Heart left ventricle (tissue), 16 donors: ENCODE measurements around the gene SLC35F3. TPM values are rescaled to one million over a fixed set of nuclear protein-coding genes. Genes with fewer than 3 reads are reported as not detected.

Experiments
- ATAC-seq, 4 donors: fragments of 200-7000 bp; cut with Tn5 transposase; one replicate each; pipeline ENCODE4 v1.9.1; 2020 to 2022; ENCODE audit warnings: moderate library complexity in 4 of 4, mild to moderate bottlenecking in 3 of 4, moderate number of reproducible peaks in 1 of 4
- DNase-seq, 5 donors: peaks; one replicate each; pipeline ENCODE4 v3.0.0-alpha.2; 2020
- H3K27ac ChIP-seq, 12 donors: fragments of 200-600 bp; sonication (generic) in 4 of 12; one replicate each; pipeline versions ENCODE4 v1.5.0 to v1.8.0; 2016 to 2022; ENCODE audit warnings: mild to moderate bottlenecking in 2 of 12
- H3K27me3 ChIP-seq, 9 donors: fragments of 200-600 bp; sonication (generic) in 2 of 9; one replicate each; pipeline versions ENCODE4 v1.5.1 to v1.8.0; 2016 to 2022; ENCODE audit warnings: mild to moderate bottlenecking in 3 of 9
- H3K36me3 ChIP-seq, 9 donors: fragments of 200-600 bp; sonication (generic) in 2 of 9; one replicate each; pipeline versions ENCODE4 v1.5.0 to v1.8.0; 2018 to 2022; ENCODE audit warnings: mild to moderate bottlenecking in 2 of 9
- H3K4me1 ChIP-seq, 12 donors: fragments of 200-600 bp; sonication (generic) in 4 of 12; one replicate each; pipeline versions ENCODE4 v1.5.0 to v1.8.0; 2016 to 2022; ENCODE audit warnings: mild to moderate bottlenecking in 3 of 12
- H3K4me3 ChIP-seq, 12 donors: fragments of 200-600 bp; sonication (generic) in 4 of 12; one replicate each; pipeline versions ENCODE4 v1.5.0 to v1.8.0; 2017 to 2022; ENCODE audit warnings: mild to moderate bottlenecking in 9 of 12, moderate library complexity in 4 of 12
- H3K9me3 ChIP-seq, 12 donors: fragments of 200-600 bp; sonication (generic) in 4 of 12; one replicate each; pipeline versions ENCODE4 v1.5.0 to v1.8.0; 2016 to 2022; ENCODE audit warnings: mild to moderate bottlenecking in 1 of 12
- CTCF ChIP-seq, 12 donors: fragments of 200-600 bp; sonication (generic) in 4 of 12; IDR thresholded peaks; one replicate each; pipeline versions ENCODE4 v1.5.0 to v1.8.0; 2018 to 2022; ENCODE audit warnings: antibody characterized with exemption in 12 of 12, mild to moderate bottlenecking in 5 of 12
- POLR2A ChIP-seq, 2 donors: fragments of 450-650 bp; IDR thresholded peaks; one replicate each; pipeline ENCODE4 v1.6.1; 2017; ENCODE audit warnings: antibody characterized with exemption in 2 of 2, mild to moderate bottlenecking in 2 of 2, moderate library complexity in 2 of 2
- WGBS, 4 donors: extraction: QIAGEN DNeasy Blood & Tissue Kit in 2 of 4; methylation state at CpG; one replicate each; pipeline versions ENCODE4 v1.1.5 to v1.1.7; 2013 to 2018; 5-methylcytosine and 5-hydroxymethylcytosine counted together
- intact Hi-C, 10 donors: fragments of 100-400 bp; cut with DNase I; formaldehyde crosslinking; loops; one replicate each; pipeline versions ENCODE4 v1.11.1 to v1.14.2; 2022
- polyA plus RNA-seq, 2 donors: library from polyadenylated mRNA; stranded (reverse); fragments of 200-250 nt; gene quantifications; one replicate each; pipeline ENCODE4 v1.2.3, GENCODE V29; 2013
- total RNA-seq, 9 donors: library from RNA; depleted of rRNA in 2 of 9; stranded (reverse); fragments of >200 nt in 2 of 9; fragmentation: NEBNext Ultra II Directional in 3 of 9; extraction: Animal tissue kit (Norgen Biotek cat#: 25700) in 3 of 9; gene quantifications; one replicate each; pipeline versions ENCODE4 v1.1.0 to v1.2.4, GENCODE V29; 2016 to 2023
- donor health status: ischemic (EF 13 %, LVEDD 7.1; RV severe dilation, severe dysfunction).
- donor health status: healthy with polysubstance abuse.
- donor health status: DM: no; HTN: yes; CAD: no.
- donor health status: DM: no; HTN: no; CAD: no.
- donor health status: ischemic (EF 25% LVEDD 6.9; RV normal size, moderate dysfunction).
- donor health status: ischemic (EF 25% LVEDD 5.7; RV mildly dilated, moderate dysfunction).
- donor health status: healthy.
- donor health status: DM: yes; HTN: yes; CAD: no.
- donor health status: ischemic (EF 35%, LVEDD 5.7; RV mildly dilated, moderate dysfunction).
- donor health status: nonischemic (EF 11% LVEDD 7.7; RV severe dilation, severe dysfunction).
- donor health status: DM: yes; HTN: yes; CAD: no.
- donor health status: PGD.
- donor health status: ischemic (EF 29% LVEDD 5.4; RV normal size, mild dysfunction).
- donor health status: nonischemic (EF 23%, LVEDD 6.1; RV moderate dilation, normal function).

Gene SLC35F3
- total and polyA plus RNA-seq, 11 donors = 0.03 to 0.11 (median 0.11) TPM; not detected in 8

GRCh38 chr1:234316486-234316885, 412.0 kb downstream of the SLC35F3 start:
- DNase-seq (no peak), ATAC-seq (no peak)
- TF ChIP-seq POLR2A (IDR thresholded peaks at IDR 0.05) (no peak), CTCF (IDR thresholded peaks at IDR 0.05) (no peak)
- no peaks in the 10 kb centered on the region for H3K4me1 ChIP-seq
- no peaks in the 10 kb centered on the region for H3K9me3 ChIP-seq
- H3K36me3 ChIP-seq = no peaks in the 10 kb centered on the region
- H3K27ac ChIP-seq = peak overlapping the region in 1 of 12 donors; percentile 48
- H3K4me3 ChIP-seq = no peak overlapping the region
- peaks cover 0 to 48% (median 6%) of the 10 kb centered on the region in 9 donors for H3K27me3 ChIP-seq
- 86 to 91% (median 89%) methylated on average over 17 to 18 of the region's 18 CpGs for WGBS, 4 donors
- intact Hi-C loops = loop anchor here in 5 of 10 donors (10.0 kb wide), 4 partner anchors 162 to 922 kb away; no protein-coding TSS in a partner anchor

- 63 to 69% (median 66%) methylated on average over 6 of the region's 6 CpGs for WGBS, 4 donors
- no peak overlapping the region for H3K4me3 ChIP-seq
- ATAC-seq = no peak
- peaks cover 0 to 52% (median 6%) of the 10 kb centered on the region in 9 donors for H3K27me3 ChIP-seq
- H3K9me3 ChIP-seq = no peaks in the 10 kb centered on the region
- DNase-seq = no peak
- TF ChIP-seq CTCF (IDR thresholded peaks at IDR 0.05) = no peak
- intact Hi-C loops = loop anchor here in 5 of 10 donors (10.0 kb wide), 4 partner anchors 162 to 922 kb away; no protein-coding TSS in a partner anchor
- no peaks in the 10 kb centered on the region for H3K4me1 ChIP-seq
- peak overlapping the region in 1 of 12 donors; percentile 48 for H3K27ac ChIP-seq
- H3K36me3 ChIP-seq = no peaks in the 10 kb centered on the region
These were observed 412.5 kb downstream of the SLC35F3 start for GRCh38 chr1:234316937-234317336.

- WGBS, 4 donors = 83 to 89% (median 86%) methylated on average over 5 of the region's 5 CpGs
- peaks cover 0 to 72% (median 15%) of the 10 kb centered on the region in 9 donors for H3K27me3 ChIP-seq
- TF ChIP-seq CTCF (IDR thresholded peaks at IDR 0.05) (no peak), POLR2A (IDR thresholded peaks at IDR 0.05) (no peak)
These were observed 415.6 kb downstream of the SLC35F3 start for GRCh38 chr1:234320069-234320468.

GRCh38 chr1:234320549-234320948, 416.1 kb downstream of the SLC35F3 start:
- WGBS, 4 donors = 31 to 41% (median 36%) methylated on average over 8 of the region's 8 CpGs
- no peak for TF ChIP-seq CTCF (IDR thresholded peaks at IDR 0.05)
- no peak for TF ChIP-seq POLR2A (IDR thresholded peaks at IDR 0.05)
- ATAC-seq = no peak
- Histone ChIP-seq H3K27ac (no peak overlapping the region), H3K36me3 (no peaks in the 10 kb centered on the region), H3K4me1 (peaks cover 0 to 6% (median 0%) of the 10 kb centered on the region in 12 donors), H3K4me3 (no peak overlapping the region), H3K27me3 (peaks cover 0 to 72% (median 19%) of the 10 kb centered on the region in 9 donors), H3K9me3 (no peaks in the 10 kb centered on the region)
- DNase-seq = no peak
- intact Hi-C loops = no loop called here

More at GRCh38 chr1:234320069-234320468, 415.6 kb downstream of the SLC35F3 start:
- intact Hi-C loops = no loop called here
- no peaks in the 10 kb centered on the region for H3K9me3 ChIP-seq
- ATAC-seq (no peak), DNase-seq (no peak)
- no peak overlapping the region for H3K4me3 ChIP-seq
- H3K36me3 ChIP-seq = no peaks in the 10 kb centered on the region
- H3K4me1 ChIP-seq = peaks cover 0 to 6% (median 0%) of the 10 kb centered on the region in 12 donors
- no peak overlapping the region for H3K27ac ChIP-seq
